ENCODE results near the gene IP6K3.

DNA sequence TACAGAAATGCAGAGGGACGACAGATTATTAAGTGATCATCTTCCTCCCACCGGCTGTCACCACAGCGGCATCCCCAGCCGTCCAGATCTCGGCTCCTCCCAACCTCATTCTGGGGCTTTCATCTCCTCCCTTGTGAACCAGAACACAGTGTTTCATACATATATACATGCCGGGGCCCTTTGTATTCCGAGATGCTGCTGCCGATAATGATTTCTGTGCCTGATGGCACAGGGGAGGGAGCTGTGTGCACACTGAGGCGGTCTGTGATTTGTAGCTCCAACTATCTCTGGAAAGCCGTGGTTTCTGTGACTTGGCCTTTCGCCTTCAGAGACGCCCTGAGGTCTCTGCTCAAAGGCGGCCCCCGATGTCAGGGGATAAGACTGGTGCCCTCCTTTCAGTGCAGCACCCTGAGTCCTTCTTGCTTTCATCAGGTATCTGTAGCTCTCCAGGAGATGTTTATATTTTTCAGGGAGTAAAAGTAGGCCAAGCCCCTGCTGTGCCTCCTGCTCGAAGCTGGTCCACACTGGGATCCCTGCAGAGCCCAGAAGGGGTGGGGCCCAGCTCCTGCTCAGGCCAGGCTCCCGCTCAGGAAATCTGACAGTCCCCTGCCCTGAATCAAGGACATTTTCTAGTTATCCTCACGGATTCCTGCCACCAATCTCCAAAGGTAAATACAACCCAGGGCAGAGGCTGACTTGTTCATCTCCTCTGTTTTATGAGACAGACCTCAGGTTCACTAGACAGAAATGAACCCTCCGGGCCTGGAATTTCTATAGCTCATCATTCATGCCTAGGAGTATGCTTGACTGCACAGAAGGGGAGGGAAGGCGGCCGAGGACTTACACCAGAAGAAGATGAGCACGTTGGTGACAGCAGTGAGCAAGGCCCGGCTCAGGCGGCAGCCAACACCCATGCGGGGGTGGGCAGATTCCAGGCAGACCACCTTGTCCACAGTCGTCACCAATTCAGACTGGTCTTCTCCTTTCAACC is 31.0 kb upstream of the IP6K3 start:
- TF ChIP-seq, protein P1, sequence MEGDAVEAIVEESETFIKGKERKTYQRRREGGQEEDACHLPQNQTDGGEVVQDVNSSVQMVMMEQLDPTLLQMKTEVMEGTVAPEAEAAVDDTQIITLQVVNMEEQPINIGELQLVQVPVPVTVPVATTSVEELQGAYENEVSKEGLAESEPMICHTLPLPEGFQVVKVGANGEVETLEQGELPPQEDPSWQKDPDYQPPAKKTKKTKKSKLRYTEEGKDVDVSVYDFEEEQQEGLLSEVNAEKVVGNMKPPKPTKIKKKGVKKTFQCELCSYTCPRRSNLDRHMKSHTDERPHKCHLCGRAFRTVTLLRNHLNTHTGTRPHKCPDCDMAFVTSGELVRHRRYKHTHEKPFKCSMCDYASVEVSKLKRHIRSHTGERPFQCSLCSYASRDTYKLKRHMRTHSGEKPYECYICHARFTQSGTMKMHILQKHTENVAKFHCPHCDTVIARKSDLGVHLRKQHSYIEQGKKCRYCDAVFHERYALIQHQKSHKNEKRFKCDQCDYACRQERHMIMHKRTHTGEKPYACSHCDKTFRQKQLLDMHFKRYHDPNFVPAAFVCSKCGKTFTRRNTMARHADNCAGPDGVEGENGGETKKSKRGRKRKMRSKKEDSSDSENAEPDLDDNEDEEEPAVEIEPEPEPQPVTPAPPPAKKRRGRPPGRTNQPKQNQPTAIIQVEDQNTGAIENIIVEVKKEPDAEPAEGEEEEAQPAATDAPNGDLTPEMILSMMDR (IDR thresholded peaks at IDR 0.05), result no peak
- no peak for TF ChIP-seq EZH2 (IDR thresholded peaks at IDR 0.05; ENCODE audit: borderline replicate concordance, insufficient read depth, low read depth, low read length, poor library complexity, severe bottlenecking)
